K562 (cell line): Measurements from ENCODE around the gene USP48. TPM values are rescaled to one million over a fixed set of nuclear protein-coding genes. Genes with fewer than 3 reads are reported as not detected.

Experiments
- ATAC-seq: fragments of 200-7000 bp; cut with Tn5 transposase; 3 replicates; pipeline ENCODE4 v1.9.1; 2020; ENCODE audit warnings: moderate library complexity
- BruUV-seq: library from RNA; stranded (reverse); fragments of 400-500 nt; replicated peaks from 2 replicates; lab custom pipeline; 2021; lab: Mats Ljungman, UMichigan
- CTCF ChIA-PET: fragments of 300-600 bp; formaldehyde crosslinking; extraction: SDS; loops from one replicate; lab custom pipeline; 2021; ENCODE audit warnings: low intra/inter-chr PET ratio; lab: Yijun Ruan, JAX
- POLR2A ChIA-PET: fragments of 300-600, 350-650 bp; sonication (Branson Sonifier 250); formaldehyde crosslinking; extraction: SDS; loops from one replicate; lab custom pipeline; 2021; ENCODE audit warnings: antibody characterized with exemption, inconsistent platforms; lab: Yijun Ruan, JAX
- DNase-seq, 4 experiments: peaks; one replicate each; pipeline versions ENCODE4 v3.0.0 to v3.0.0-alpha.2; 2011 to 2018; ENCODE audit warnings: low spot score in 3 of 4, mixed read lengths in 3 of 4; ENCODE audit errors: extremely low read depth in 1 of 4
- FAIRE-seq: peaks from 2 replicates; lab custom pipeline; 2011; peaks lifted over from hg19 to GRCh38; lab: Jason Lieb, UNC
- H2AFZ ChIP-seq: 2 replicates; pipeline ENCODE4 v1.6.0; 2011; ENCODE audit warnings: low read depth, low read length, control low read depth, inconsistent platforms
- H3K27ac ChIP-seq: fragments of 200-600 bp; 3 replicates; pipeline ENCODE4 v1.8.0; 2011; ENCODE audit warnings: low read depth, mild to moderate bottlenecking, control low read depth, inconsistent platforms, low read length, moderate library complexity, mixed read lengths; ENCODE audit errors: extremely low read depth
- H3K27me3 ChIP-seq, 2 experiments: fragments of 300-600 bp in 1 of 2; 2 replicates in 1 of 2; 3 replicates in 1 of 2; pipeline versions ENCODE4 v1.6.0 to v1.8.0; 2011; ENCODE audit warnings: inconsistent platforms in 2 of 2, low read length in 2 of 2, mild to moderate bottlenecking in 1 of 2, mixed read lengths in 1 of 2, moderate library complexity in 1 of 2; ENCODE audit not compliant: control insufficient read depth in 2 of 2, insufficient read depth in 2 of 2
- H3K36me3 ChIP-seq: fragments of 300-600 bp; 3 replicates; pipeline ENCODE4 v1.8.0; 2011; ENCODE audit warnings: mild to moderate bottlenecking, low read length, inconsistent platforms; ENCODE audit not compliant: control insufficient read depth, insufficient read depth
- H3K4me1 ChIP-seq, 2 experiments: fragments of 200-600 bp in 1 of 2; replicated peaks in 1 of 2; 2 replicates in 1 of 2; 3 replicates in 1 of 2; pipeline versions ENCODE4 v1.5.1 to v1.8.0; 2011; ENCODE audit warnings: inconsistent platforms in 2 of 2, low read length in 2 of 2, mild to moderate bottlenecking in 1 of 2, mixed read lengths in 1 of 2, moderate library complexity in 1 of 2; ENCODE audit not compliant: control insufficient read depth in 2 of 2, insufficient read depth in 2 of 2
- H3K4me2 ChIP-seq: 2 replicates; pipeline ENCODE4 v1.6.1; 2011; ENCODE audit warnings: low read length, control low read depth, inconsistent platforms, mixed read lengths; ENCODE audit not compliant: insufficient read depth
- H3K4me3 ChIP-seq: fragments of 200-600 bp; sonication (generic), shearing (Covaris generic); 2 replicates; pipeline ENCODE4 v1.5.1; 2016; ENCODE audit warnings: control low read depth, inconsistent platforms
- H3K79me2 ChIP-seq: fragments of 200-600 bp; 3 replicates; pipeline ENCODE4 v1.8.0; 2011; ENCODE audit warnings: low read length, inconsistent platforms; ENCODE audit not compliant: control insufficient read depth, insufficient read depth
- H3K9ac ChIP-seq, 2 experiments: 2 replicates each; pipeline versions ENCODE4 v1.6.0 to v1.6.1; 2011; ENCODE audit warnings: low read depth in 2 of 2, low read length in 2 of 2, control low read depth in 1 of 2, inconsistent platforms in 1 of 2, mild to moderate bottlenecking in 1 of 2, mixed read lengths in 1 of 2; ENCODE audit not compliant: insufficient read depth in 1 of 2
- H3K9me1 ChIP-seq: one replicate; pipeline ENCODE4 v1.6.0; 2011; ENCODE audit warnings: inconsistent platforms, mild to moderate bottlenecking, low read length, moderate library complexity; ENCODE audit not compliant: control insufficient read depth, insufficient read depth
- H3K9me3 ChIP-seq: replicated peaks from 2 replicates; pipeline ENCODE4 v1.5.1; 2011; ENCODE audit warnings: low read depth, low read length, inconsistent platforms; ENCODE audit not compliant: control insufficient read depth, insufficient read depth
- H4K20me1 ChIP-seq: replicated peaks from 2 replicates; pipeline ENCODE4 v1.6.1; 2011; ENCODE audit warnings: low read length, inconsistent platforms, mixed read lengths; ENCODE audit not compliant: control insufficient read depth, insufficient read depth
- BACH1 ChIP-seq: fragments of 200-800 bp; sonication (Bioruptor generic); IDR thresholded peaks from 2 replicates; pipeline ENCODE4 v1.6.1; 2016; ENCODE audit warnings: missing genetic modification characterization, missing compliant biosample characterization
- BCOR ChIP-seq: fragments of 450-650 bp; IDR thresholded peaks from 2 replicates; pipeline ENCODE4 v1.6.1; 2016
- CREB1 ChIP-seq, 2 experiments: sonication (generic) in 1 of 2; formaldehyde crosslinking in 1 of 2; IDR thresholded peaks; 2 replicates each; pipeline versions ENCODE4 v1.6.1 to v1.8.0; 2012 to 2022; ENCODE audit warnings: inconsistent platforms in 1 of 2, mild to moderate bottlenecking in 1 of 2, missing genetic modification reagents in 1 of 2, moderate library complexity in 1 of 2
- EZH2 ChIP-seq: IDR thresholded peaks from 2 replicates; pipeline ENCODE4 v1.6.1; 2012; ENCODE audit warnings: low read depth, mild to moderate bottlenecking, inconsistent platforms, low read length, borderline replicate concordance
- PHF21A ChIP-seq: fragments of 450-650 bp; IDR thresholded peaks from 2 replicates; pipeline ENCODE4 v1.6.1; 2017; ENCODE audit warnings: low read depth, borderline replicate concordance
- PURB ChIP-seq: sonication (generic); formaldehyde crosslinking; IDR thresholded peaks from 2 replicates; pipeline ENCODE4 v1.9.0; 2021; ENCODE audit warnings: low read depth, mild to moderate bottlenecking, missing genetic modification reagents
- RBM25 ChIP-seq: fragments of 200-400 bp; formaldehyde crosslinking; IDR thresholded peaks from 2 replicates; pipeline ENCODE4 v1.6.1; 2018; ENCODE audit warnings: low read length, low read depth, moderate library complexity; ENCODE audit not compliant: severe bottlenecking
- ZNF449 ChIP-seq: fragments of 250-450 bp; sonication (Bioruptor Pico); IDR thresholded peaks from 2 replicates; pipeline ENCODE4 v1.8.0; 2022; ENCODE audit warnings: moderate library complexity, mild to moderate bottlenecking, inconsistent platforms
- WGBS: fragments of 100-300 bp; shearing (Covaris generic); methylation state at CpG from one replicate; pipeline ENCODE4 v1.1.6; 2016; ENCODE audit warnings: low coverage, mixed read lengths; ENCODE audit not compliant: insufficient coverage; ENCODE audit errors: missing lambda C conversion rate; 5-methylcytosine and 5-hydroxymethylcytosine counted together
- in situ Hi-C: fragments of 300-500 bp; cut with MboI; formaldehyde crosslinking; loops from 4 replicates; pipeline ENCODE4 v1.15.0; 2018; ENCODE audit warnings: inconsistent platforms, mixed read lengths
- intact Hi-C: fragments of 100-400 bp; cut with micrococcal nuclease; formaldehyde crosslinking; loops from 2 replicates; pipeline ENCODE4 v1.14.2; 2022
- polyA plus RNA-seq, 8 experiments: library from polyadenylated mRNA; depleted of rRNA in 4 of 8; stranded (reverse) in 5 of 8; unstranded in 3 of 8; fragments of >200 nt; fragmentation: Nextera tagmentation in 2 of 8; fragmentation: Illumina TruSeq in 1 of 8; extraction: Ambion mirVana in 2 of 8; extraction: Trizol in 1 of 8; gene quantifications; 2 replicates each; pipeline versions ENCODE4 v1.2.1 to v1.2.3, GENCODE V29; 2011 to 2014; ENCODE audit warnings: inconsistent platforms in 1 of 8, missing spikeins in 1 of 8
- total RNA-seq, 7 experiments: library from RNA; depleted of rRNA in 6 of 7; stranded (reverse); fragments of >200 nt in 6 of 7; fragmentation: Illumina TruSeq in 2 of 7; extraction: Trizol in 2 of 7; gene quantifications; 2 replicates each; pipeline versions ENCODE4 v1.2.1 to v1.2.3, GENCODE V29; 2011 to 2021; ENCODE audit warnings: low replicate concordance in 1 of 7

The USP48 gene
- total and polyA plus RNA-seq, 9 of the 15 experiments (the other 6 are each of a cell fraction or from before 2014, with no cell fraction given) = 23.3 to 123 (median 106) TPM

- no peak for TF ChIP-seq ZNF449 (CRISPR knock-in tag)
- TF ChIP-seq BCOR = peak; percentile 90
- no peak for TF ChIP-seq CREB1 (IDR thresholded peaks at IDR 0.05)
- no peak for TF ChIP-seq CREB1 (CRISPR knock-in tag; IDR thresholded peaks at IDR 0.05)
- peak; percentile 94 for TF ChIP-seq RBM25
- no peak for TF ChIP-seq PURB
Measured at GRCh38 chr1:21664806-21665588, 118.0 kb downstream of the USP48 start (continued).

GRCh38 chr1:21663951-21664805 is 118.8 kb downstream of the USP48 start:
- peak overlapping the region in 1 of 2 experiments; percentile 9; a peak in 1 of 4 replicates for H3K9ac ChIP-seq
- intact Hi-C loops = no loop called here

More at GRCh38 chr1:21663951-21664805, 118.8 kb downstream of the USP48 start:
- Histone ChIP-seq H3K79me2 (peaks cover 12% of the 10 kb centered on the region), H3K9me1 (no peaks in the 10 kb centered on the region), H3K9me3 (no peaks in the 10 kb centered on the region), H3K4me1 (peaks cover 13 to 42% of the 10 kb centered on the region in 2 experiments; a peak in 4 of 5 replicates), H3K4me2 (no peak overlapping the region), H4K20me1 (peaks cover 20% of the 10 kb centered on the region), H2AFZ (no peak overlapping the region), H3K27ac (no peak overlapping the region), H3K27me3 (no peaks in the 10 kb centered on the region), H3K4me3 (no peak overlapping the region), H3K36me3 (peaks cover 8% of the 10 kb centered on the region; the same call in 1 of the 3 replicates)
- no TSS peak for BruUV-seq
- no peak for TF ChIP-seq PHF21A
- TF ChIP-seq BACH1 = no peak
- no peak for TF ChIP-seq EZH2
- in situ Hi-C loops = loop anchor here (25.0 kb wide), 1 partner anchor 152 kb away; the partner anchor contains the start of gene ALPL
- POLR2A ChIA-PET = interaction anchor here (0.5 to 1.5 kb wide), 6 partner anchors 9 to 361 kb away, joined by 3 to 5 read pairs (median 4); no protein-coding TSS in a partner anchor
- CTCF ChIA-PET = no interaction called here
- 66% methylated on average over 16 of the region's 16 CpGs for WGBS
- FAIRE-seq (peak; percentile 44), ATAC-seq (peak; percentile 1; the same call in 1 of the 3 replicates), DNase-seq (peak in 3 of 4 experiments; percentile 40 to 53 (median 49))
